GM12872 (cell line): ENCODE data around the gene MYO5A.

Experiments used
- TF ChIP-seq, protein P1 (sequence below): IDR thresholded peaks from 3 replicates; pipeline ENCODE4 v1.5.1; 2011; ENCODE audit warnings: low read depth, mild to moderate bottlenecking, low read length, moderate library complexity; ENCODE audit not compliant: insufficient read depth

Gene MYO5A

DNA sequence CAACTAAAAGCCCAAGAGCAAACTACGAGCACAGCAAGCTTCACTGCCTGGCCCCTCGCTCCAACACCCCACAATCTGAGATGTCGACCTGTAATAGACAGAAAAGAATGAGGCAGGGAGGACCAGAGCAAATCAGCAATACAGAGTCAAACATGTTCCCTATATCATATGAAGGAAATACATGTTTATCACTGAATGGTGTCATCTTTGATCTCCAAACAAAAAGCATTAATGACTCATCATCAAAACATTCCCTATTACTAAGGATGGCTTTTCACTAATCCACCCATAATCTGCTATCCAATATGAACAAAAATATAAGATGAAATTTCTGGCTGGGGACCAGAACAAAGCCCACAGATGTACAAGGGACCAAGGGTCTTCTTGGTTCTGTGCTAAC, 34.7 kb downstream of the MYO5A start:
- TF ChIP-seq, protein P1, sequence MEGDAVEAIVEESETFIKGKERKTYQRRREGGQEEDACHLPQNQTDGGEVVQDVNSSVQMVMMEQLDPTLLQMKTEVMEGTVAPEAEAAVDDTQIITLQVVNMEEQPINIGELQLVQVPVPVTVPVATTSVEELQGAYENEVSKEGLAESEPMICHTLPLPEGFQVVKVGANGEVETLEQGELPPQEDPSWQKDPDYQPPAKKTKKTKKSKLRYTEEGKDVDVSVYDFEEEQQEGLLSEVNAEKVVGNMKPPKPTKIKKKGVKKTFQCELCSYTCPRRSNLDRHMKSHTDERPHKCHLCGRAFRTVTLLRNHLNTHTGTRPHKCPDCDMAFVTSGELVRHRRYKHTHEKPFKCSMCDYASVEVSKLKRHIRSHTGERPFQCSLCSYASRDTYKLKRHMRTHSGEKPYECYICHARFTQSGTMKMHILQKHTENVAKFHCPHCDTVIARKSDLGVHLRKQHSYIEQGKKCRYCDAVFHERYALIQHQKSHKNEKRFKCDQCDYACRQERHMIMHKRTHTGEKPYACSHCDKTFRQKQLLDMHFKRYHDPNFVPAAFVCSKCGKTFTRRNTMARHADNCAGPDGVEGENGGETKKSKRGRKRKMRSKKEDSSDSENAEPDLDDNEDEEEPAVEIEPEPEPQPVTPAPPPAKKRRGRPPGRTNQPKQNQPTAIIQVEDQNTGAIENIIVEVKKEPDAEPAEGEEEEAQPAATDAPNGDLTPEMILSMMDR: no peak

DNA sequence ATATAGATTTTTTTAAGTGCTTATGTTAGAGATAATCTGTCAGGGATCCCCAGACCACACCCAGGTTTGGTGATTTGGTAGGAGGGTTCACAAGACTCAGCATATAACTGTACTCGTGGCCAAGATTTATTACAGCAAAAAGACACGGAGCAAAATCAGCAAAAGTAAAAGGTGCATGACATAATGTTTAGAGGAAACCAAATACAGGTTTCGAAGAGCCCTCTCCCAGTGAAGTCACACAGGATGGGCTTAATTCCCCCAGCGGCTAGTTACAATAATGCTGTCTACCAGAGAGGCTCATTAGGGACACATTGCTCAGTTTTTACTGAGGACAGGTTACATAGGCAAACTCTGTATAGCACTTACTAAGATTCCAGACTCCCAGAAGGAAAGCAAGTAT, 36.5 kb downstream of the MYO5A start:
- TF ChIP-seq, protein P1: no peak

DNA sequence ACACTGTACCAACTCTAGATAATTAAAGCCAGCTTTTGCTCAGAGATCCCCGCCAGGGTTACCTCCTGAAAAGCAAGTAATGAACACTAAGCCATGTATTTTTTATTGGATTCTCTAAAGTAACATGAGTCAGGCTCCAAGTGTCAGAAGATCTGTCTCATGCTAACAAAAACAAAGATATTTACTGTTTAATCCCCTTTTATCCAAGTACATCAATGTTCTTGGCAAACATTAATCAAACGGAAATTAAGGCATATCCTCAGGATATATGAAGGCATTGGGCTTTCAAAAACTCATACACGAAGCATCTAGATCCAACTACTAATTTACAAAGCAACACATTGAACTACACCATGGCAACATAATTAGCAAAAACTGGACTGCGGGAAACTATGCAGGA, 37.2 kb downstream of the MYO5A start:
- TF ChIP-seq, protein P1: no peak

DNA sequence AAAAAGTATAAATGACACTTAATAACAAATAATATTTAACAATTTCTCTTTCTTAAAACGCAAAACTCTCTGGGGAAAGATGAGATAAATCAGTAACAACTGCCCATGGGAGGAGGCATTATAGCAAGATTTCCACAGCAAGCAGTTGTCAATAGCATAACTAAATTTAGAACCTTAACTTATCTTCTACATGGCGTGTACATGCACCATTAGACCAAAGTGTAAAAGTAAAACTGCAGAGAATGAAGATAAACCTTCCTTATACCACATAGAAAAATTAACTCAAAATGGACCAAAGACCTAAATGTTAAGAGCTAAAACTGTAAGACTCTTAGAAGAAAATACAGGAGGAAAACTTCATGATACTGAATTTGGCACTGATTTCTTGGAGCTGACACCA, 39.9 kb downstream of the MYO5A start:
- TF ChIP-seq, protein P1: no peak

DNA sequence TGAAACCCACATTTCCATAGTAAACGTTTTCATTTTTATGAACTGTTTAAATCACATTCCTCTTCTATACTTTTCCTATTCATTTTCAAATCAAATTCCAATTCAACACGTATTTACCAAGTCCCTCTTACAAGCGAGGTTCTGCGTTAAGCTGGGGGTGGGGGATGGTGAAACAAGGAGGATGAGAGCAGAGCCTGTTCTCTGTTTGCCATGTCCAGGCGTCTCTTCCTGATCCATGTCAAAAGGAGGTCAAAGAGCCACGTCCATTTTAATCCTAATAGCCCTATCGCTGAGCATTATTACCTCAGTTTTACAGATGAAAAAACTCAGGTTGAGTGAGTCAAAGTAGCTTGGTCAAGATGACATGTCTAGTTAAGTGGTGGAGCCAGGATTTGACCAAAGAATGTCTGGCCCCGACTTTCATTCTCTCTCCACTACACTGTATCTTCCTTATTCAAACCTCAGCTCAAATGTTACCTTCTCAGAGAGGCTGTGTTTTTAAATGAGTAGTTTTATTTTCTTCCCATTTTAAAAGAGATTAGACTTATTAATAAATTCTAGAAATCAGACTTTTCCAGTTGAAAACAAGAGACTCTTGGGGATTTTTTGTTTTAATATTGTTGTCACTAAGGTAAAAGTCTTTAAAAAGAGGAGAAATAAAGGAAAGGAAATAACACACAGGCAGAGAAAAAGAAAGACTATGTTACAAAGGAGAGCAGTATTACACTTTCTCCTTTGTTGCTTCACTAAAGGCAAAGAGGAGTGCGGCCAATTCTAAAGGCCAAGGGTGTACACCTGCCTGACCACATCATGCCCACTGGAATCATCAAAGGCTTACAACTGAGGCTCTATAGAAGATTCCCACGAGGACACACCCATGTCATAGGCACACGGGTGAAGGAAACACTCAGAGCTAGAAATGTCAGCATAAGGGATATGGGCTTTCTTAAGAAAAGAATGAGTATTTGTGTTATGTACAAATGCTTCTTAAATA, 42.4 kb downstream of the MYO5A start:
- TF ChIP-seq, protein P1: no peak

DNA sequence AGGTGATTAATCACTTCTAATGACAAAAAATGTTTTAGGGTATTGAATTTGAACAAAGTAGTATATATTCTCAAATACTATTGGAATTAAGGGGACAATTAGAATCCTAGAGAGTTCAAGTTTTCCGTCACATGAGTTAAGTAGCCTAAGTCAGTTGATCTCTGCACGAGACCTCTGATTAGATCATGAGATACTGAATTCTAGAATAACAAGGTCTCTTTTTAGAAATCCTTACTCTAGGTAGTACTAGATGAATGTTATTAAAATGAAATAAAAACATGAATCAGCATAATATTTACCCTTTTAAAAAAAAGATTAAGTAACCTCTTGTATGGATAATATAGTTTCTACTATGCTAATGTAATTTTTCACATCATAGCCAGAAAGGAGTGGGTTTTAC, 43.4 kb downstream of the MYO5A start:
- TF ChIP-seq, protein P1: no peak

DNA sequence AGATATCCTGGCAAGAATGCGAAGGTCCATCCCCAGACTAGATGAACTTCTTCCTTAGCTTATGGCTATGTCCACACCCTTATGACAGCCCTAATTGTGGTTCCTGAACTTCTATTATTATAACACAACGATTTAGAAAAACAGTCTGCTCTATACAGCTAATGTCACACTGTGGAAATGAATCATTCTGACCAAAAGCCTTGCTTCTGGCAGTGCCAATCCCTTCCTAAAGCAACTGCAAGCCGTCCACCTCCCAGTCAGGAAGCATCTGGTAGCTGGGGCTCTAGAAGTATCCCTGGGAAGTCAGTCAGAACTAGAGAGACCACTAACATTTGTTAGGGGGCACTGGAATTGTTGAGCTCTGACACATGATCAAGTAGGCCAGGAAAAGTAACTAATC, 45.0 kb downstream of the MYO5A start:
- TF ChIP-seq, protein P1: no peak
